ENCODE results near the gene LBP. TPM values are rescaled to one million over a fixed set of nuclear protein-coding genes. Genes with fewer than 3 reads are reported as not detected.
"Not testable (repeated sequence)": the region's sequence is repeated elsewhere in the genome, so short reads cannot be mapped to it uniquely, and the experiment has no call there.

The LBP gene
- total and polyA plus RNA-seq, 8 donors = 0.16 to 1.9 (median 0.30) TPM; not detected in 3

GRCh38 chr20:38334016-38334415 lies 12.3 kb upstream of the LBP start:
- ATAC-seq = no peak
- Histone ChIP-seq H3K36me3 (no peaks in the 10 kb centered on the region), H3K4me3 (no peak overlapping the region), H3K4me1 (no peaks in the 10 kb centered on the region), H3K9me3 (no peaks in the 10 kb centered on the region), H3K27ac (no peak overlapping the region), H3K27me3 (no peaks in the 10 kb centered on the region)
- TF ChIP-seq CTCF (IDR thresholded peaks at IDR 0.05) = no peak
- no peak for DNase-seq
- FAIRE-seq = no peak
- intact Hi-C loops (cut with DNase I) = no loop called here
- WGBS, 2 donors = 52 to 66% methylated on average over 8 of the region's 8 CpGs

- ATAC-seq = no peak
- intact Hi-C loops (cut with DNase I) = no loop called here
- TF ChIP-seq CTCF (IDR thresholded peaks at IDR 0.05) = no peak
- H3K9me3 ChIP-seq = no peaks in the 10 kb centered on the region
- H3K27ac ChIP-seq = no peak overlapping the region
- no peaks in the 10 kb centered on the region for H3K36me3 ChIP-seq
- no peak for DNase-seq
- no peaks in the 10 kb centered on the region for H3K4me1 ChIP-seq
- H3K4me3 ChIP-seq = no peak overlapping the region
- FAIRE-seq = no peak
- H3K27me3 ChIP-seq = no peaks in the 10 kb centered on the region
- WGBS, 2 donors = 40 to 41% methylated on average over 7 of the region's 7 CpGs
Observed at GRCh38 chr20:38336726-38337125, 9.6 kb upstream of the LBP start.

- FAIRE-seq (no peak), ATAC-seq (no peak), DNase-seq (no peak)
- H3K4me3 ChIP-seq = no peak overlapping the region
- TF ChIP-seq CTCF (IDR thresholded peaks at IDR 0.05) = no peak
- intact Hi-C loops (cut with DNase I) = no loop called here
- no peaks in the 10 kb centered on the region for H3K9me3 ChIP-seq
- 29 to 30% methylated on average over 6 of the region's 6 CpGs for WGBS, 2 donors
- H3K4me1 ChIP-seq = no peaks in the 10 kb centered on the region
- no peaks in the 10 kb centered on the region for H3K36me3 ChIP-seq
- H3K27me3 ChIP-seq = no peaks in the 10 kb centered on the region
- H3K27ac ChIP-seq = no peak overlapping the region
Observed at GRCh38 chr20:38337561-38338140, 8.6 kb upstream of the LBP start.

- WGBS, 2 donors = 24 to 31% methylated on average over 7 of the region's 7 CpGs
- no peak for TF ChIP-seq CTCF (IDR thresholded peaks at IDR 0.05)
- ATAC-seq = peak in 1 of 4 donors; percentile 27
- Histone ChIP-seq H3K4me1 (no peaks in the 10 kb centered on the region), H3K27me3 (no peaks in the 10 kb centered on the region), H3K27ac (no peak overlapping the region), H3K9me3 (no peaks in the 10 kb centered on the region), H3K36me3 (no peaks in the 10 kb centered on the region), H3K4me3 (no peak overlapping the region)
- no peak for DNase-seq
- FAIRE-seq = no peak
- intact Hi-C loops (cut with DNase I) = no loop called here
Observed at GRCh38 chr20:38338849-38339520, 7.3 kb upstream of the LBP start.

GRCh38 chr20:38339521-38339896 lies 6.8 kb upstream of the LBP start:
- ATAC-seq; H3K36me3 ChIP-seq; H3K9me3 ChIP-seq; FAIRE-seq; H3K27ac ChIP-seq; DNase-seq; H3K4me1 ChIP-seq; intact Hi-C loops (cut with DNase I); H3K27me3 ChIP-seq; H3K4me3 ChIP-seq: not testable (repeated sequence)
- WGBS, 2 donors = 82 to 84% methylated on average over 8 of the region's 8 CpGs
